HG03442 (cell line): ENCODE results near the gene FAHD1.

ENCODE experiments used
- ATAC-seq: cut with Tn5 transposase; IDR thresholded peaks from one replicate; pipeline ENCODE4 v1.9.1; 2021; ENCODE audit warnings: mild to moderate bottlenecking, moderate library complexity; ENCODE audit not compliant: unreplicated experiment

Gene FAHD1

GRCh38 chr16:1816396-1817275 is 10.4 kb upstream of the FAHD1 start:
- no peak for ATAC-seq

DNA sequence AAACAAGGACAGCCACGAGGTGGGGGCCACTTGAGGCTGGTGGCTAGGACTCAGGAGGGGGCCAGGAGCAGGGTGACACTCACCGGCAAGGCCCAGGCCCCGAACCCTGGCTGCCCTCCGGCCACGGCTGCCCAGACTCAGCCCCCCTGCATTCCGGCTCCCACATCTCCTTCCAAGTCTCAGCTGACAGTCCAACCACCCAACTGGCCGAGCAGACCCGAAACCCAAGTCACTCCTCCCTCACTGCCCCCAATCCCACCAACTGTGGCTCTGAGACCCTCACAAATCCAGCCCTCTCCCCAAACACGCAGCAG is 9.8 kb upstream of the FAHD1 start:
- ATAC-seq, result no peak

DNA sequence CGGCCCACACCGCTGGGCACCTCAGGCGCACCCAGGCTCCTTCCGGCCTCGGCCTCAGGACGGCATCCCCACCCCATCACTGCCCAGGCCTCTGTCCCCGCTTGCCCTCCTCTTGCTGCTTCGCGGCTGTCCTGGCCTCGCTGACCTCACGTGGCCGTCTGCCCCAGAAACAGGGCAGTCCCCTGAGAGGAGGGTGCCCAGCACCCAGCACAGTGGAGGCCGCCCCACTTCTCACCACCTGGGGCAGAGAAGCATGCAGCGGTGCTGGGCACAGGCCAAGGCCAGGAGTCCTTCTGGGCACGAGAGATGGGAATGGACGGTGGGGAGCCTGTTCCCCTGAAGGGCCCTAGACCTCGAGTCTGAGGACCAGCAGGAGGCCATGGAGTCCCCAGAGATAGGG is 9.3 kb upstream of the FAHD1 start:
- ATAC-seq, result no peak

DNA sequence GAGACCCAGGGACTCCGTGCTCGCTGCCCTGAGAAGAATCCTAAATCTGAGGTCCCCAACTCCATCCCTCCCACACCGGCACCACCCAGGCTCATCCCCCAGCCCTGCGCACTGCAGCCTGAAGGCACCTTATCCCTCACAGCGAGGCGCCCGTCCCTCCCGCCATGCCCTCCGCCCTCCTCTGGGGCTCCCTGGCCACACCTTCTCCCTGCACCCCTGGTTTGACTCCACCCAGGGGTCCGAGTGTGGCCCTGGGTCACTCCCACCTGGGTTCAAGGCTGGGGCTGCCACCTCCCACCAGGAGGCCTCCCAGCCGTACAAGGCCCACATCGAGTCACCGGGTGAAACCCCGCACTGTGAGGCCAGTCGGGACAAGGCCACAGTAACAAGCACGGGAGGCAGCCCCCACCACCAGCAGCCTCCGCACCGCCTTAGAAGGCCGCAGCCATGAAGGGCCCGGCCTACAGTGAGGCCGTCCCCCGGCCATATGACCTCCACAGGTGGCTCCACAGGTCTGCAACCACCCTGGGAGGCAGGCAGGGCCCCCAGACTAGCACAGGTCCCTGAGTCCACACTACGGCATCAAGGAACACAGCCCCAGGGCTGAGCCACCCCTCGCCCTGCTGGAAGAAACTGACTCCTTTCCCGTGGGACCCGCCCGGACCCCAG is 8.7 kb upstream of the FAHD1 start:
- no peak for ATAC-seq

DNA sequence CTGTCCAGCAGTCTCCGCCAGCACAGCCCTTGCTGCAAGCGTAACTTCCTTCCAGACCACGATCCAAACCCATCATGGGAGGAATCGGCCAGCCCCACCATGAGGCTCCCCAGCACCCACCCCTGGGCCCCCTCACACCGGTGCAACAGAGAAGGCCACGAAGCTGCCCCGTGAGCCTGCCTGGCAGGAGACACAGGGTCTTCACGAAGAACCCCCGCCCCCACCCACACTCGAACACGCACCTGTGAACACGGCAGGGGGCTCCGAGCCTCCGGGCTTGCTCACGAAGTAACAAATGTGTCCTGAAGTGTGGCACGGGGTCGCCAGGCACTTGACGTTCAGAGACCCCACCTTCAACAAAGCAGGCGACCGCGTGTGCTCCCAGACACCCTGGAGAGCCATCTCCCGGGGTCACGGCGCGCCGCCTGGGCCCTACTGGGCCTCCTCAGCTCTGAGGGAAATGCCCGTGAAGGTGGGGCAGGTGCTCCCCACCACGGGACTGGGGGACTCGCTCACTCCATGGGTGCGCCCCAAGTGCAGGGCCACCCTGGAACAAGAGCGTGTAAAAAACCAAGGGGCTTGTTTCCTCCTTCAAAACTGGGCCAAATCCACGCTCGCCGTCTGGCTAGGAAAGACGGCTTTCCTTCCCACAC is 8.0 kb upstream of the FAHD1 start:
- no peak for ATAC-seq

GRCh38 chr16:1819611-1820010 is 7.4 kb upstream of the FAHD1 start:
- no peak for ATAC-seq

- no peak for ATAC-seq
These were observed 6.7 kb upstream of the FAHD1 start for GRCh38 chr16:1820096-1820945.

DNA sequence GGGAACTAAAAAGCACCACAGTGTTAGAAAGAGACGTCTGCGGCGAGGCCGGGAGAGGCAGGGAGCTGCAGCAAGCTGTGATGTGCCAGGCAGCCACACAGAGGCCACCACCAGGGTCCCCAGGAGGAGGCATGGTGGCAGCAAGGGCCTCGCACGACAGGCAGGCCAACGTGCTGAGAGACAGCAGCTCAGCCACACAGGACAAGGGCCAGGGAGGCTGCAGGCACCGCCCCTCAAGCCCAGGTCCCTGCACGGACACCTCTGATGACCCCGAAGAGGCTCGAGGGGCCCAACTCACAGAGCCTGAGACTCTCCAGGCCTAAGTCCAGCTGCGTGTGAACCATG is 6.1 kb upstream of the FAHD1 start:
- ATAC-seq, result no peak

- ATAC-seq, result no peak
These were observed 5.0 kb upstream of the FAHD1 start for GRCh38 chr16:1821861-1822611.

DNA sequence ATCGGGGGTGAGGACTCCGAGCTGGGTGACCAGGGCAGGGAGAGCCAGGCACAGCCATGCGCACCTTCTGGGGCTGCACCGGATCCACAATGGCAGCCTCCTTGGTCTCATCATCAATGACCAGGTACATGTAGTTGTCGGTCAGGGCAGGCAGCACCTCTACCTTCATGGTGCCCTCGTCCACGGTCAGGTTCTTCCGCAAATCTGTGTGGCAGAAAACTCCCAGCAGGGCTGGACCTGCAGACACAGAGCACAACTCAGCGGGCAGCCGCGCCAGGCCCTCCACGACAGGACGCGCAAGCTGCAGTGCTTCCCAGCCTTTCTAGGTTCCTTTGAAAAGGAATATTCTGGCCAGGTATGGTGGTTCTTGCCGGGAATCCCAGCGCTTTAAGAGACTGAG is 4.2 kb upstream of the FAHD1 start:
- ATAC-seq, result no peak

DNA sequence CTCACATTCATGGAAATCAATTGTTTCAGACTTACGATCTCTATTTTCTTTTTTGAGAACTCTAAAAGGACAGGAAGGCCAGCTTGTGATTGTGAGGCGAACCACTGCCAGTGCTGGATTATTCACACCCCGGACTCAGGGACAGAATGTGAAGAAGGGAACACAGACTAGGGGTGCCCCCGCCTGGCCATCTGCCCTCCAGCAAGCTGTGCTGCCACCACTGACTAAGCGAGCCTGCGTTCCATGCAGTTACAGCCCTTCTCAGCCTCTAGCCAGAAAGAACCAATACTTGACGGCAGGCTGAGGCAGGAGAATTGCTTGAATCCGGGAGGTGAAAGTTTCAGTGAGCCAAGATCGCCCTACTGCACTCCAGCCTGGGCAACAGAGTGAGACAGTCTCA is 3.2 kb upstream of the FAHD1 start:
- ATAC-seq, result no peak

DNA sequence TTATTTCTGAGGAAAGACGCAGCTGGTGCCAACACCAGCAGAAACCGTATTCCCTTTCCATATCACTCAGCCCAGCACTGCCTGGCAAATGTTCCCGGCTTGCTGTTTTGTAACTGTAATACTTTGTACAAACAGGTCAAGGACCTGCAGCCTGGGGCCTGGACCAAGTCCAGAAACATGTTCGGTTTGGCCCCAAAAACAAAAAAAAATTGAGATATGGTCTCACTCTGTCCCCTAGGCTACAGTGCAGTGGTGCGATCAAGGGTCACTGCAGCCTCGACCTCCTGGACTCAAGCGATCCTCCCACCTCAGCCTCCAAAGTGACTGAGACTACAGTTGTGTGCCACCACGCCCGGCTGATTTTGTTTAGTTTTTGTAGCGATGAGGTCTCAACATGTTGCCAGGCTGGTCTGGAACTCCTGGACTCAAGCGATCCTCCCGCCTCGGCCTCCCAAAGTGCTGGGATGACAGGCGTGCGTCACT is 1.6 kb upstream of the FAHD1 start:
- no peak for ATAC-seq

- peak; percentile 41 for ATAC-seq
These were observed 929 bp upstream of the FAHD1 start for GRCh38 chr16:1825864-1826690.

DNA sequence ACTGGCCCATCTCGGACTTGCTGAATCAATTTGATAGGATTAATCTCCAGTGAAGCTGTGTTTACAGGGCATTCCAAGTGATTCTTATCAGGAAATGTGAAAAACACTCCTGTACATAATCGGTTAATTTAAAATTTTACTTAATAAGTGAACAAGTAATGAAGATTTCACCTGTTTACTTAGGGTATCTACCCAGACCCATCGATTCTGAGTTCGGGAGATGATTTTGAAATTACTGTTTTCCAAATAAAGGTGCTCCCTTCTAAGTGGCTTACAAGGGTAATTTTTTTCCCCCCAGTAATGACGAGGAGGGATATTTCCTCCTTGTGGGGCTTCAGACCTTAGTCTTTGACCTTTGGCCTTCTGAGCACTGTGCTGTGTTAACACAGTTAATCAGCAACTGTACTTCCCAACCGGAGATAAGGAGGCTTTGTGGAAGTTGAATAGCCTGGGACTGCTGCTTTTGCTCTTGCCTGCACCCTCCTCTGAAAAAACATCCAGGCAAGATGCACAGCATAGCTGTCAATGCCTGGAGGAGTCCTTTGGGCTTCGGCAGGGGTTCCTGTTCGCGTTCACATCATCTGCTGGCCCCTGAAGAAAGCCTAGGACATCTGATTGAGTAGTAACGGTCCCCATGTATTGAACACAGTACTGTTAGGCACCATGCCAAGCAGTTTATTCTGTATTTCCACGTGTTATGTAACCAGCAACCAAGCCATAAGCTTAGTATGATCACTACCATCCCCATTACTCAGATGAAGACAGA is 1.8 kb downstream of the FAHD1 start:
- ATAC-seq, result no peak

- ATAC-seq, result no peak
These were observed 3.2 kb downstream of the FAHD1 start for GRCh38 chr16:1830213-1830612.

DNA sequence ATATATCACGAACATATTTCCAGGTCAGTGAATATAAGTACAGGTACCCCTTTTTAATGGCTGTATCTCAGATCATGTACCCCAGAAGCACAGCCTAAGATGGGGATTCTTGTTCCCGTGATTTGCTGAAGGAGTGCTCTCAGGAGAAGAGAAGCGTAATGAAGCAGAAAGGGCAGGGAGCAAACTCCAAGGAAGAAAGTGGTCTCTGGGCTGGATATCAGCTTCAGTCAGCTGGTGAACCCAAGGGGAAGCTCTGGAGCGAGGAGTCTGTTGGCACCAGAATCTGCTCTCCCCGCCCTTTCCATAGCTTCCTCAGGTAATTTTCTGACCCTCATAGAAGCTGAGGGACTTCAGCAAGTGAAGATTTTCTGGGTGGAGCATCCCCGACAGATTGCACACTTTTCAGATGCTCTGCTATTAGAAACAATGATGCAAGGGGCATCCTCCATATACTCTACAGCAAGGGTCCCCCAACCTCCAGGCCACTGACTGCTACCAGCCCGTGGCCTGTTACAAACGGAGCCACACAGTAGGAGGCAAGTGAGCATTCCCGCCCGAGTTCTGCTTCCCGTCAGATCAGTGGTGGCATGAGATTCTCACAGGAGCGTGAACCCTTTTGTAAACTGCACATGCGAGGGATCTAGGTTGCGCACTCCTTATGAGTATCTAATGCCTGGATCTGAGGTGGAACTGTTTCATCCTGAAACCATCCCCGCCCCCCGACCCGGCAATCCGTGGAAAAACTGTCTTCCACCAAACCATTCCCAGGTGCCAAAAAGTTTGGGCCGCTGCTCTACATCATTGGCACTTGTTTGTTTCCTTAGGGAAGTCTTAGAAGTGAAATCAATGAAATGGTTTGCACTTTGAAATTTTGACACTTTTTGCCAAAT is 4.4 kb downstream of the FAHD1 start:
- ATAC-seq, result no peak

DNA sequence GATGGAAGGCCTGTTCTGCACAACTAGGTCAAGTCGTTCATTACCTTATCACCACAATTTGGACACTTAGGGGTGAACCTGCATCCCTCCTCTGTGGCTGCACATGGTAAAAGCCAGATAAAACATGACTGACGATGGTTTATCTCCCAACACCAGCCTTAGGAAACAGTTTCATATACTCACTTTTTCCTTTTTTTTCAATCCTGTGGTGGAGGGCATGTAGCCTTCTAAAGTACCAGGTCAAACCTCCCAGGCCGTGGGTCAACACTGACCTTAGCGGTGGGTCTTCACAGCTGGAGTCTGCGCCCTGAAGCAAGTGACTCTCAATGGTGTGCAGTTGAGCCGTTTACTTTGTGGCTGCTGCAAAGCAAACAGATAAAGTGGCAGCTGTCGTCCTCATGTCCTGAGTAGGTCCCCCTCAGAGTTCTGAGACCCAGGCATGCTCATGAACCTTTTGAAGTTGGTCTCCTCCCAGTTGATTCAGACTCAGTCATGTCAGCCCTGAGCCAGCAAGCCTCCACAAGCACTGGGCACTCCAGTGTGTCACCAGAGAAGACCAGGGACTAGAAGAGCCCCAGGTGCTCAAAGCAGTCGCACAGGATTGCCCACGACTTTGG is 5.9 kb downstream of the FAHD1 start:
- ATAC-seq, result no peak
